HG03060 (cell line): ENCODE data around the gene SESN1.

Experiments
- ATAC-seq: cut with Tn5 transposase; IDR thresholded peaks from one replicate; pipeline ENCODE4 v1.9.1; 2021; ENCODE audit warnings: low read depth, moderate number of reproducible peaks; ENCODE audit not compliant: unreplicated experiment

SESN1 gene

DNA sequence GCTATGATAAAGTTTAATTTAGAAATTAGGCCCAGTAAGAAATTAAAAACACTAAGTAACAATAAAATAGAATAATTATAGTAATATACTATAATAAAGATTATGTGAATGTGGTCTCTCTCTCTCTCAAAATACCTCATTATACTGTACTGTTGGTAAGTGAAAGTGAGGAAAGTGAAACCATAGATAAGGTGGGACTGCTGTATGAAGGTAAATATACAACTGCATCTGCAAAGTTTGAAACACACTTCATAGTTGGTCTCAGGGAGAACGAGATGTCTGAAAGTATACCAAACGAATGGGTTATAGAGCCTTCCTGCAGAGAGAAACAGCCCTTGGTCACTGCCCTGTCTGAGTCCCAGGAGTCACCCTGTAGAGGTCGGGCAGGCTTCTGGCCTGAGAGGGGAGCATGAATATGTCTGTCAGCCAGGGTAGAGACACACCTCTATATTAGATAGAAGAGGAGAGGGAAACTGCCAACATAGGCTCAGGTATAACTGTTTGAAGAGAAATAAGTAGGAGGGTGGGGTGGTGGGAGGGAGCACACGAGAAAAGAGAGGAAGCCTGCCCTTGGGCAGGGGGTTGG lies 31.8 kb downstream of the SESN1 start:
- no peak for ATAC-seq

DNA sequence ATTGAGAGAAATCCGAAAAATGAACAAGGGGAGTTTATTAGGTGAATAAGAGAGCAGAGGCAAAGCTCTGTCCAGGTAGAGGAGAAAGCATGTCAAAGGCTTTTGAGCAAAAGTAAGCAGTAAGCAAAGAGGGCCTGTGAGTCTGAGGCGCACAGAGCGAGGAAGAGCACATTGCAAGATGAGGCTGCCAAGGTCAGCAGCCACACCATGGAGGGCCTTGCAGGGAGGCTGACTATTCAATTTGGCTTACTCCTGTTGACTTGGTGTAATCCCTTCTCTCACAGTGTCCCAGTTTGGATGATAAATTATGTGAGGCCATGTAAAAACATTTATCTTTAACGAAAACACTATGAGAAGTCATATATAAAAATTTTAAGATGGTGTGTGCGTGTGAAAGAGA lies 32.4 kb downstream of the SESN1 start:
- no peak for ATAC-seq

DNA sequence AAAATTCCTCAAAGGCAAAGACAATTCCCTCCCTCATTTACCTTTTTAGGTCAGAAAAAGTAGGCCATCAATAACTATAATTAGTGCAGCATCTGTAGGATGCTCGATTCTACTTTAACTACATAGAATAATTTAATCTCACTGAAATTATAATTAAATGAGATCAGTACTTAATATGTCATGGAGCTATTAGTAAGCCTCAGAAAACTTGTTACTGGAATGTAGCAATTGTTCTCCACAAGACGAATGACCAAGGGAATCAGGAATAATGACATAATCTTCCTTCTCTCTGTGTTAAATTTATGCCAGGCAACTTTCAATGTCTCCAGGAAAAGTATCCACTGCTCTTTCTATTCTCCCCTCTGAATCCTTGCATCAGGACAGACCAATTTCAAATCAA lies 34.1 kb downstream of the SESN1 start:
- no peak for ATAC-seq

DNA sequence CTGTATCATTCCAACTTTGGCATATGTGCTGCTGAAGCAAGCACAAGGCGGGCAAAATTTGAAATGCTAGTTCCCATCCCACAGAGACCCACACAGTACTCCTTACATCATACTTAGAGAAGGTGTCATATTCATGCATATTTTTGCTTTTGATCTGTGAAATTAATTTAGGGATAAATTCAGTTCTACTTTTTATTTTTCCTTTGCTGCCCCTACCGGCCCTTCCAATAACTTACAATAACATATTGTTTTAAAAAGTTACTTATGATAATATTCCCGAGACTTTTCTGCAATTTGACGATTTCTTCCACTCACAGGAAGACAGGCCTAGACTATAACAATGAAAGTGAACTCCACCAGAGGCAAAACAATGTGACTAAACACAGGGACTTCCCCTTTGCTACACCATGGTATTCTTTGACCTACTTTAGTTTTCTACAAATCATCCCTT lies 35.0 kb downstream of the SESN1 start:
- ATAC-seq = no peak

DNA sequence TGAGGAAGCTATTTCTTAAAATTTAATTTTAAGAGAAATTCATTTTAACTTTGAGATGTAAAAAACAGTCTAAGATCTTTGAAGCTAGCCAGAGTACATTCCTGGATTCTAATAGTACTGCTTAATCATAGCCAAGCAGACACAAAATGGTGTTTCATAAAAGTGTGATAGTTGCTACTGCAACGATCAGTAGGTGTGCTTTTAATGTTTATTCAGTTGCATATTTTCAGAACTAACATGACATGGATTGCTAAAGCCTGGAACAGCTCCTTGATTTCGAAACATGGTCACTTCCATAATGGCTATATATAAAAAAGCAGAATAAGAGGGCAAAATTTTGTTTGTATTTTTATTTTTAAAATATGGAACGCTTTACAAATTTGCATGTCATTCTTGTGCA lies 35.5 kb downstream of the SESN1 start:
- ATAC-seq = no peak

DNA sequence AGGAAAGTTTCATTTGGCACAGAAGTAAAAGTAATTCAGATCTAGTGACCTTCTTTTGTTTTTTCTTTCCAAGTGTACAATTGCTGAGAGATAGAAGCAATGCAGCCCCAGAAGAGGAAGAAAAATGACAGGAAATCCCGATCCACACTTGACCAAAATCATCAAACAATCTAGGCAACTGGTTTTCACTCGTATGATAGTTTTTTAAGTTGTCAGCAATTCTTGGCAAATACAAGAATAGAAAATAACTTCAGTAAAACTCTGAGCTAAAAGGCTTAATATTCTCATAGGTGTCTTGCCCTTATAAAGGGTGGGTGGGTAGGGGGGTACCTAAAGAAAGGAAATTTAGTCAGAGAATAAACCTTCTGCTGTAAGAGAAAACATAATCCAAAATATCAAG lies 36.0 kb downstream of the SESN1 start:
- ATAC-seq = no peak

DNA sequence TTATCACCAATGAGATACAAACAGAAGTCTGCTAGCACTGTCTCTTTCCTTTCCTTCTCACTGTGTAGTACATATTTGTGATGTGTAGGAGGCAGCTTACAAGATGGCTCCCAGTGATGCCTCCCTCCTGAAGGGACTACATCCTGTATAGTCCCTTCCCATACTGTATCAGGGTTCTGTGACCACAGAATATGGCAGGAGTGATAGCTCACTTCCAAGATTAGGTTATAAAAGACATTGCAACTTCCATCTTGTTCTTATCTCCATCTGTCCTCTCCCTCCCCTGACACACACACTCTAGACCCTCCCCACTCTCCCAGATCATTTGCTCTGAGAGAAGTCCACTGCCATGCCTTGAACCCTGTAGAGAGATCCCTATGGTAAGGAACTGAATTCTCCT lies 38.0 kb downstream of the SESN1 start:
- no peak for ATAC-seq

DNA sequence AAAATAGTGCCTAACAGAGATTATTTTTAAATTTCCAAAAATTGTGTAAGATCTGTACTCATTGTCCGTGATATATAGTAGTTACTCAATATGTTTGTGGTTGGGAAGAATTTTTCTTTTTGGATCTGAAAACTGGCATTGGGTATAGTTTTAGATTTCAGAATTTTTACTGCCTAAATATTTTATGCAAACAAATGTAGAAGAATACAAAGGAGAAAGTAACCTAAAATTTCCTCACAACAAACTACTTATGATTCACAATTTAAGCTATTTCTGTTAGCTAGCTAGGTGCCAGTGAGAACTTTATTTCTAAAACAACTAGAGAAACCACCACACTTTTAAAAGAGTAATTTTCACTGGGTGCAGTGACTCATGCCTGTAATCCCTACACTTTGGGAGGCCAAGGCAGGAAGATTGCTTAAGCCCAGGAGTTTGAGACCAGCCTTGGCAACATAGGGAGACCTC lies 38.8 kb downstream of the SESN1 start:
- no peak for ATAC-seq

DNA sequence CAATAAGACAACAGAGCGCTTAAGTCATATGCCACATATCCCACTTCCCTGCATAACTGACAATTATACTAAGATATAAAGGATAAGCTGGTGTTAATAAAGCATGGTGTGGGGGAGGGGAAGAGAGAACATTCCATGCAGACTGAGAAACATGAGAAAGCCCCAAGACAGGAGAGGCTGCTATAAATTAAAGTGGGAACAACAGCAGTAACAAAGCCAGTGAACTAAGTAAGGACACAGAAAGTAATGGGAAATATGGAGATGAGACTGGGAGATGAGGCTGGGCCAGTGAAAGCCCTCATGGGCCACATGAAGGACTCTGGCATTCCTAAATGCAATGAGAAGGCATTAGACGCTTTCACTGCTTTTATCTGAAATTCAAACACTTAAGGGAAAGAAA lies 41.3 kb downstream of the SESN1 start:
- no peak for ATAC-seq

DNA sequence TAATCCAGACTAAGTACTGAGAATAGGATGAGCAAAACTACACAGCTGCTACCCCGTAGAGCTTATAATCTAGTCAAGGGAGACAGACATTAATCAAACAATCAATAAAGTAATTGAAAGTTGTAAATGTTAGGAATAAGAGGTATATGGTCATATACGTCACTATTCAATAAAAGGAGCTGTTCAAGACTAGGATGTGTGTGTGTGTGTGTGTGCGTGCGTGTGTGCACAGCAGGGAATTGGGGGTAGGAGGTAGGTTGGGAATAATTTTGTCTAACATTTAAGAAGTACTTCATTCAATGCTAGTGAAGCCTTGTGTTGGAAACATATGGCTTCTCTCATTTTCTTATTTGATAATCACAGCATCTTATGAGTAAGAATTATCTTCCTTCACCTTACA lies 41.8 kb downstream of the SESN1 start:
- ATAC-seq = no peak

DNA sequence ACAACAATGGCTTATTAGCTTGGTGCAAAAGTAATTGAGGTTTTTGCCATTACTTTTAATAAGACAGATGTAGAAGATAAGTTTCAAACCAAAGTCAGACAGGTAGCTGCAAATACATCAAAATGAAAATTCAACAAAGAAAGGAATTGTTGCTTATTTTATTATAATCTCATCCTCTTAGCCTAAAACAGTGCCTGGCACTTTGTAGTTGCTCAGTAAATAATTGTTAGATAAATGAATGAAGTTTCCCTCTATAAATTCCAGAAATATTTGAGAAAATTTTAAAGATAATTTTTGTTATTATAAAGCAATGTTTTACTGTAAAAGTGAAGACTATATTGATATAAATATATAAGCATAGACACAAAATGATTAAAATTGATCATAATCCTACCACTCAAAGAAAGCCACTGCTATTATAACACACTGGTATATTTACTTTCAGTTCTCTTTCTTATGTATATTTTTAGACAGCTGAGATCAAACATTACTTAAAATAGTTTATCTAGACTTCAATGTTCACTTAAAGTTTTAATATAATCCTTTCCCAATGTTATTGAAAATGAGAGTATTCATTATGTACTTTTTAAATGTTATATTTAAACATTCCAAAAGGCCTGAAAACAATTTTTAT lies 42.5 kb downstream of the SESN1 start:
- no peak for ATAC-seq

DNA sequence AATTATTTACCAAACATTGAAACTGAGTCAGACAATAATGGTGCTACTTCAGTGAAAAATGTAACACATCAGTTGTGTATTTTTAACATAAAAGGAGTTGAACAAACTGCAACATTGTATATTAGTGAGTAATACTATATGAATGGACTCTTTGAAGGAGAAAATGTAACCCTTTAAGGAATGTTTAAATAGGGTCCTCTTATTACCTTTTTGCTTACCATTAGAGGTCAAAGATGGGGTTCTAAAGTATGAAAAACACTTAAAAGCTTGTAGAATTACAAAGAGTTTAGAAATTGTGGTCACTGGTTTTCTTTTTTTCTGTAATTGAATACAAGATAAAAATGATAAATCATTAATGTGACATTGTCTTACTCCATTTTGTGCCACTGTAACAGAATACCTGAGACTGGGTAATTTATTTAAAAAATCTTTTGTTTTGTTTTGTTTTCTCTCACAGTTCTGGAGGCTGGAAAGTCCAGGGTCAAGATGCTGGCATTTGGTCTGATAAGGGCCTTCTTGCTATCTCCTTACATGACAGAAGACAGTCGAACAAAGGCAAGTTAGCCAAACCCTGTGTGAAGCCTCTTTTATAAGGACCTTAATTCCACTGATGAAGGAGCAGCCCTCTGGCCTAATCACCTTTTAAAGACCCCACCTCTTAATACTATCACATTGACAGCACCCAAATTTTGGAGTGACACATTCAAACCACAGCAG lies 43.2 kb downstream of the SESN1 start:
- no peak for ATAC-seq

DNA sequence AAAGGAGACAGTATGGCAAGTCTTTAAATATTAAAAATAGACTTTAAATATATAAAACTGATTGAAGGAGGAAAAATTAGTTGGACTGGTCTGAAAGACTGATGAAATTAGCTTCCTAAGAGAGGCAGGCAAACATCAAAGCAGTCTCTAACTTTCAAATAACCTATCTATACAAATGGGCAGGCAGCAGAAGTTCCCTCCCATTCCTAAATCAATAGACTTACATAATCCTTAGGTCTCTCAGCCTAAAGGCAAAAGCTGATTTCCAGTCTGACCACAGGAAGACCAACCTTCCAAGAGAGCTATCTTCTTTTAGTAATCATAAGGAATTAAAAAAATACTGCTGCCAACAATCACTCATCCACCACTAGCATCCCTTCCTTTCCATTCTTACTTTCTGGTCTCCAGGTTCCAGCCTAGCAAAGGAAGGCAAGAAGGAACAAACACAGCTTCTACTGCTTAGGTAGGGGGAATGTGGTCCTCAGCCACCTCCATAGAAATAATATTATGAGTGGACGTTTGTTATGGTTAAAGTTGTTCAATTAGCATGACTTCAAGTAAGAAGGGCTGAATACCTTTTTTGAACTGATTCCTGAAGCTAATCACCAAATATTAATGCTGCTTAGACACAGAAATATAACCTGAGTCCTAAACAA lies 44.1 kb downstream of the SESN1 start:
- ATAC-seq = no peak

DNA sequence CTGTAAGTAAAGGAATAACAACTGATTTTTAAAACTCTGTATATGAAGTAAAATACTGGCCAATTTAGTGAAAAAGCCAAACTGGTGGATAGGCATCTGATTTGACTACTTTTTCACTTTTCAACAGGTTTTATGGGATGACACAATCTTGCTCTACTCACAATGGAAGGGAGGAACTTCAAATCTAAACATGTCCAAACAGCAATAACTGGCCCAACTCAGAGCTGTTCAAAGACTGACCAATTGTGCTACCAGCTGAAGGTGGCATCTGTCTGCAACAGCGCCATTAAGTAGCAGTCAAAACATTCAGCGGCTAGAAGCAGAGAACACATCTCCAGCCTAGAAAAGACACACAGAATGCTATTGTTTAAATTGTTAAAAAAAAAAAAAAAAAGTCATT lies 44.6 kb downstream of the SESN1 start:
- no peak for ATAC-seq

DNA sequence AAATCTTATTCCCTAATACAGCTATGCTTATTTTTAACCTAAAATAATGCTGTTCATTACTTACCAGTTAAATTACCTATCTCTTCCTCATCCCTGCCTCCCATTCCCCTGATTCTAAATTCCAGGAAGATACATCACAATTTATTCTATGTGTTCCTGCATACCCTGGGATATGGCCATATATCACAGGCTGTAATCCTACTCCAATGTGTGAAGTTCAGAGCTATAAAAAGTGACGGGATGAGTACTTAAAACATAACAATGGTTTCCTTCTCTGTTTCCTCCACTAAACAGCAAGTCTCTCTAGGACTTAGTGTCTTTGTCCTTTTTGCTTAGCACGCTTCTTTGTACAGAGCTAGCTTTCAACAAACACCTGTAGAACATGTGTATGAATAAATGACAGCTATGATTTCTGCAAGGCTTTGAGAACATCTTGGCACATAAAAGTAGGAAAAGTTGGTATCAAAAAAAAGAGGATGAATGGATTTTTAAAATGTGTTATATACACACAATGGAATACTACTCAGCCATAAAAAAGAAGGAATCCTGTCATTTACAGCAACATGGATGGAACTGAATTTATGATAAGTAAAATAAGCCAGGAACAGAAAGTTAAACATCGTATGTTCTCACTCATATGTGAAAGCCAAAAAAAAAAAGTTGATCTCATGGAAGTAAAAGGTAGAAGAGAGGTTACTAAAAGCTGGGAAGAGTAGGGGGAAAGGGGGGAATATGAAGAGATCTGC lies 45.8 kb downstream of the SESN1 start:
- ATAC-seq = no peak

DNA sequence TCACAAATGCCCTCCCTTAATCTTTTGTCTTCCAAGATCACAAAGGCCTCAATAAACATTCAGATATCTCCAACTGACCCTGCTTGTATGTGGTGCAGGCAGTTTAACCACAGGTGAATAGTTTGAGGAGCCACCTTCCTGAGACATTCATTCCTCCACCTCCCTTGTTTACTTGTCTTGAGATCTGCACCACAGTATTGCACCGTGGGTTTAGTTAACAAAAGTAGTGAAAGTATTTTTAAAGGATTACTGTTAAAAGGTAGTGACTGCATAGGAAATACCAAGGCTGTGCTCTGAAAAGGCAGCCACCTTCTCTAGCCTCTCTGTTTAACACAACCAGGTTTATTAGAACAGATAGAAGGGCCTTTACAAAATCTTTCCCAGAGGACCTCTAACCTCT lies 46.5 kb downstream of the SESN1 start:
- no peak for ATAC-seq

DNA sequence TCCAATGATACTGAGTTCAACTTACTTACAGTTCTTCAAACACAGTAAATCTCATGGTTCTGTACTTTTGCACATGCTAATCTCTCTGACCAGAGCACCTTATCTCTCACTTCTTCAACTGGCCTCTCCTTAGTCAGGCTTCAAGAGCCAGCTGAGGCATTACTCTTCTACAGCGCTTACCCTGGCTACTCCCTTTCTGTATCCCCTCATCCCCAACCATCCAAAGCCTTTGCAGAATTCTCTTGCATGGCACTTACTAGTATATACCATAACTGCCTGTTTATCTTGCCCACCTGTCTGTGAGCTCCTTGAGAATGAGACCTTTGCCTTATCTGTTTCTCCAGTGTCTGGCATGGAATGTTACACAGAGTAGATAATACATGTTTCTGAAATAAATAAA lies 49.2 kb downstream of the SESN1 start:
- ATAC-seq = no peak

DNA sequence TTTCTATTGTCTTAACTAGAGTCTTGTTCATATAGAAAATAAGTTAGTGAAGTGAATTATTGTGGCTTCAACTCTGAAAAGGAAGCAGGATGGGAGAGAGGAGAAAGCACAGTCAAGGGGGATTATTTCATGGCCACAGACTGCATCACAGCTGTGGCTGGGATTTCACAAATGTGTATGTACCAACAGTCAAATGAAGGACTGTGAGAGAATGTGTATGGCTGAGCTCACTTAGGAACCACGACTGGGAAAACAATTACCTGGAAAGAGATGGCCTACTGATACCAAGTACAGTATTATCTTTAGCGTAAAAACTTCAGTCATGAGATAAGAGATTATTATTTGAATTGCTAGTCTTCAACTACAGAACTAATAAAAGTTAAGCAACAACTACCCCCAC lies 54.9 kb downstream of the SESN1 start:
- no peak for ATAC-seq

DNA sequence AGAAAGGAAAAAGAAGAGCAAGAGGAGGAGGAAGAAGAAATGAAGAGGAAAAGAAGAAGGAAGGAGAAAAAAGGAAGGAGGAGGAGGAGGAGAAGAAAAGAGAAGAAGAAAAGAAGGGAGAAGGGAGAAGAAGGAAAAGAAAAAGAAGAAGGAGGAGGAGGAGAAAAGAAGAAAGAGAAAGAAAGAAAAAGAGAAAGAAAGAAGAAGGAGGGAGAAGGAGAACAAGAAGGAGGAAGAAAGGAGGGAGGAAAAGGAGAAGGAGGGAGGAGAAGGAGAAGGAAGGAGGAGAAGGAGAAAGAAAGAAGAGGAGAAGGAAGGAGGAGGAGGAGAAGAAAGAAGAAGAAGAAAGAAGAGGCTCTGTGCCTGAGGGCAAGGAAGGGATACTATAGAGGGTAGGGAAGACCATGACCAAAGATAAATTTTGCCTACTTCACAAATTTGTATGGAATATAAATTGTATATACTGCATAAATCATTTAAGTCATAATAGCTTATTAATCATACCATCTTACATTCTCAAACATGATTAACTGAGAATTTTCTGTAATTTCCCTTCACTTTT lies 55.7 kb downstream of the SESN1 start:
- ATAC-seq = no peak

DNA sequence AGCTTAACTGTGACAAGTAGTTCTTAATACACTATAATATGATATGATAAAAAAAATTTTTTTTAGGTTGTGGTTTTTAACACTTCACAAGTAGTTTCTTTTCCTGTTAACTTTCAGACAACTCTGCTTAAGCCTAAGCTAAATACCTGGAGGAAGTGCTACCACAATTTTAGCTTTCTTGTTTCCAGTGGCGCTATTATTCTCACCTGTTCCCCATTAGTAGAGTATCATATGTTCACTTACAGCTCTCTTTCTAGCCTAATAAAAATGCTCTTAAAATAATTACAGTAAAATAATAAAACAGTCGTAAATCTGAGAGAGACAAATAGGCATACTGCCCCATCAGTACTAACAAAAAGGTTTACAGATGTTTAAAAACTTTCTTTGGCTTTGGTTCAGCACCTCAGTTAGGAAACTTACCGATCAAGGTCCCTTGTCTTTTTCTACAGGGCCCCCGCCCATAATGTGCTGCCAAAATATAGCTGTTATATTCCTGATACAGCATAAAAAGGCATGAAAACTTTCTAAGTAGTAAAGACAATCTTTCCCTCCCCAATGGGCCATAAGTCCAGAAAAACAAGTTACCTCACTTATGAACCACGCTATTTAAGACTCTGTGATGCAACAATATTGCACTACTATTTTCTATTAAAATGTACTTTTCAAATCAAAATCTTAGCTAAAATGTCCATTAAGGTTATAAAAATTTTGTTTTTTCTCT lies 57.9 kb downstream of the SESN1 start:
- no peak for ATAC-seq
